Measurements from ENCODE around the gene NIPA2.

The NIPA2 gene

GRCh38 chr15:22893881-22894280 is 55.4 kb downstream of the NIPA2 start:
- DNase-seq (ENCODE audit: low read depth in 2 of 2): no peak
- H3K4me3 ChIP-seq (replicated peaks in 1 of 2; ENCODE audit: low read depth in 2 of 2, low read length in 2 of 2): no peak overlapping the region
- no peak for TF ChIP-seq CTCF (IDR thresholded peaks at IDR 0.05; ENCODE audit: low read depth, low read length)

- H3K4me3 ChIP-seq (replicated peaks in 1 of 2; ENCODE audit: low read depth in 2 of 2, low read length in 2 of 2): no peak overlapping the region
- no peak for TF ChIP-seq CTCF (IDR thresholded peaks at IDR 0.05; ENCODE audit: low read depth, low read length)
- peak in 1 of 2 donors; percentile 49 for DNase-seq (ENCODE audit: low read depth in 2 of 2)
These were observed 57.2 kb downstream of the NIPA2 start for GRCh38 chr15:22895465-22896190.

- no peak for DNase-seq (ENCODE audit: low read depth in 2 of 2)
- no peak for TF ChIP-seq CTCF (IDR thresholded peaks at IDR 0.05; ENCODE audit: low read depth, low read length)
- H3K4me3 ChIP-seq (replicated peaks in 1 of 2; ENCODE audit: low read depth in 2 of 2, low read length in 2 of 2): no peak overlapping the region
These were observed 63.6 kb downstream of the NIPA2 start for GRCh38 chr15:22902046-22902445.

GRCh38 chr15:22902578-22902977 is 64.1 kb downstream of the NIPA2 start:
- no peak overlapping the region for H3K4me3 ChIP-seq (replicated peaks in 1 of 2; ENCODE audit: low read depth in 2 of 2, low read length in 2 of 2)
- TF ChIP-seq CTCF (IDR thresholded peaks at IDR 0.05; ENCODE audit: low read depth, low read length): no peak
- no peak for DNase-seq (ENCODE audit: low read depth in 2 of 2)

GRCh38 chr15:22902981-22903380 is 64.5 kb downstream of the NIPA2 start:
- H3K4me3 ChIP-seq (replicated peaks in 1 of 2; ENCODE audit: low read depth in 2 of 2, low read length in 2 of 2): no peak overlapping the region
- no peak for TF ChIP-seq CTCF (IDR thresholded peaks at IDR 0.05; ENCODE audit: low read depth, low read length)
- DNase-seq (ENCODE audit: low read depth in 2 of 2): no peak

GRCh38 chr15:22903427-22903826 is 65.0 kb downstream of the NIPA2 start:
- no peak for TF ChIP-seq CTCF (IDR thresholded peaks at IDR 0.05; ENCODE audit: low read depth, low read length)
- no peak overlapping the region for H3K4me3 ChIP-seq (replicated peaks in 1 of 2; ENCODE audit: low read depth in 2 of 2, low read length in 2 of 2)
- no peak for DNase-seq (ENCODE audit: low read depth in 2 of 2)

Data from cardiac fibroblast (primary cell).